ENCODE results near the gene CLEC10A.
"Not testable (repeated sequence)": the region's sequence is repeated elsewhere in the genome, so short reads cannot be mapped to it uniquely, and the experiment has no call there.

CLEC10A gene

GRCh38 chr17:7048968-7049367, 31.1 kb downstream of the CLEC10A start:
- Histone ChIP-seq H3K36me3 (ENCODE audit: insufficient read depth, insufficient read length, low read length) (no peaks in the 10 kb centered on the region), H3K4me3 (ENCODE audit: insufficient read length, low read depth) (no peak overlapping the region), H3K4me1 (ENCODE audit: insufficient read depth, insufficient read length) (peaks cover 4% of the 10 kb centered on the region), H3K27me3 (ENCODE audit: insufficient read depth, insufficient read length) (peaks cover 3% of the 10 kb centered on the region), H3K9ac (ENCODE audit: insufficient read length, low read depth) (no peak overlapping the region), H3K9me3 (ENCODE audit: insufficient read depth, low read length) (no peaks in the 10 kb centered on the region)
- DNase-seq (ENCODE audit: low read depth, low spot score), result no peak
- TF ChIP-seq ZNF274 (IDR thresholded peaks at IDR 0.05; ENCODE audit: low read depth, low read length), result no peak
- TF ChIP-seq YY1 (IDR thresholded peaks at IDR 0.05; ENCODE audit: insufficient read depth, insufficient read length), result no peak
- TF ChIP-seq SUZ12 (IDR thresholded peaks at IDR 0.05; ENCODE audit: extremely low read depth, insufficient read depth, insufficient read length), result no peak

- DNase-seq (ENCODE audit: low read depth, low spot score), result no peak
- no peak overlapping the region for H3K4me3 ChIP-seq (ENCODE audit: insufficient read length, low read depth)
- no peaks in the 10 kb centered on the region for H3K9me3 ChIP-seq (ENCODE audit: insufficient read depth, low read length)
- H3K27me3 ChIP-seq (ENCODE audit: insufficient read depth, insufficient read length), result peaks cover 10% of the 10 kb centered on the region
- peaks cover 4% of the 10 kb centered on the region for H3K4me1 ChIP-seq (ENCODE audit: insufficient read depth, insufficient read length)
- H3K36me3 ChIP-seq (ENCODE audit: insufficient read depth, insufficient read length, low read length), result no peaks in the 10 kb centered on the region
- TF ChIP-seq ZNF274 (IDR thresholded peaks at IDR 0.05; ENCODE audit: low read depth, low read length) (no peak), YY1 (IDR thresholded peaks at IDR 0.05; ENCODE audit: insufficient read depth, insufficient read length) (no peak), SUZ12 (IDR thresholded peaks at IDR 0.05; ENCODE audit: extremely low read depth, insufficient read depth, insufficient read length) (no peak)
- no peak overlapping the region for H3K9ac ChIP-seq (ENCODE audit: insufficient read length, low read depth)
Observed at GRCh38 chr17:7047566-7047965, 32.5 kb downstream of the CLEC10A start.

- not testable (repeated sequence) for DNase-seq (ENCODE audit: low read depth, low spot score); H3K4me1 ChIP-seq (ENCODE audit: insufficient read depth, insufficient read length); H3K36me3 ChIP-seq (ENCODE audit: insufficient read depth, insufficient read length, low read length); H3K9ac ChIP-seq (ENCODE audit: insufficient read length, low read depth); H3K4me3 ChIP-seq (ENCODE audit: insufficient read length, low read depth); H3K9me3 ChIP-seq (ENCODE audit: insufficient read depth, low read length)
- H3K27me3 ChIP-seq (ENCODE audit: insufficient read depth, insufficient read length), result peaks cover 10% of the 10 kb centered on the region
Observed at GRCh38 chr17:7046725-7047397, 33.2 kb downstream of the CLEC10A start.

DNA sequence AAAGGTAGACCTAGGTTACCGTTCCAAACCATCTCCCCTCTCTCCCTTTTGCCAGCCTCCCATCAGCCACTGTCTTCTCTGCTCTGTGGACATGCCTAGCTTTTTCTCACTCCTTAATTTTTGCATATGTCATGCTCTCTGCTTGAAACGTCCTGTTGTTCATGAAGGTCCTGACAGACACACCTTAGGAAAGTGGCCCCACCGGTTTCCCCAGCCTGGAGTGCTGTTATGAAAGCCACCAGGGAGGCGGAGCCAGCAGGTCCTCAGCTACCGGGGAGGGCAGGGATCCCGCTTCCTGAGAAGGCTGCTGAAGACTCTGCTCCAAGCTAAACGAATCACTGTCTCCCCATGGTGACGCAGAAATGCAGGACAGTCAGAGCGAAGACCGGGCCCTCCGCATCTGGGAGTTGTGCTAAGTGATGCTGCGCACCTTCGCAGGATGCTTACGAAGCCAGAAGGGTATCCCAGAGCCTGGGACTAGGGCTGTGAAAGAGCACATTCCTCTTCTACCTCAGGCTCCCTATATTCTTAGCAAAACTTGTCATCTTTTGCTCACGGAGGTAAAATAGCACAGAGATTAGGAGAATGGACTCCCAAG, 33.8 kb downstream of the CLEC10A start:
- Histone ChIP-seq H3K9me3 (ENCODE audit: insufficient read depth, low read length) (no peaks in the 10 kb centered on the region), H3K4me3 (ENCODE audit: insufficient read length, low read depth) (no peak overlapping the region), H3K36me3 (ENCODE audit: insufficient read depth, insufficient read length, low read length) (no peaks in the 10 kb centered on the region), H3K9ac (ENCODE audit: insufficient read length, low read depth) (no peak overlapping the region), H3K27me3 (ENCODE audit: insufficient read depth, insufficient read length) (peaks cover 10% of the 10 kb centered on the region), H3K4me1 (ENCODE audit: insufficient read depth, insufficient read length) (peaks cover 6% of the 10 kb centered on the region)
- DNase-seq (ENCODE audit: low read depth, low spot score), result no peak
- no peak for TF ChIP-seq ZNF274 (IDR thresholded peaks at IDR 0.05; ENCODE audit: low read depth, low read length)
- TF ChIP-seq YY1 (IDR thresholded peaks at IDR 0.05; ENCODE audit: insufficient read depth, insufficient read length), result no peak
- TF ChIP-seq SUZ12 (IDR thresholded peaks at IDR 0.05; ENCODE audit: extremely low read depth, insufficient read depth, insufficient read length), result no peak

DNA sequence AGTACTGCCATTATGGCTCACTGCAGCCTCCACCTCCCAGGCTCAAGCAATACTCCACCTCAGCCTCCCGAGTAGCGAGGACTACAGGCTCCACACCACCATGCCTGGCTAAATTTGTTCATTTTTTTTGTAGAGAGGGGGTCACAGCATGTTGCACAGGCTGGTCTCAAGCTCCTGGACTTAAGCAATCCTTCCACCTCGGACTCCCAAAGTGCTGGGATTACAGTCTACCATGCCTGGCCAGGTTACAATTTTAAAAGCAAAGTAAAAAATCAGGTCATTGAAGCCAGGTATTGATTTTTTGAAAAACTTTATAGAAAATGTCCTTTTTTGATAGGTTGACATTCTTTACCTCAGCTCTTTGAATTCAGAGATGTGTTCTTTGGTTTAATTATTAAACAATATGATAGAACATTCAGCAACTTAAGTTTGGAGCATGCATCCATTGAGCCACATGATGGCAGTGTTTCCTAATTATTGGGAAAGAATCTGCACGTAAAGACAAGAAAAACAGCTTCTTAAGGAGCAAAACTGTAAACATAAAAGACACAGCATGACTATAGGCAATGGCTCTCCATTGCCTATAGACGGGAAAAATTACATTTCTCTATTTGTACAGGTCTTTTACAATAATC, 34.4 kb downstream of the CLEC10A start:
- TF ChIP-seq SUZ12 (IDR thresholded peaks at IDR 0.05; ENCODE audit: extremely low read depth, insufficient read depth, insufficient read length) (no peak), YY1 (IDR thresholded peaks at IDR 0.05; ENCODE audit: insufficient read depth, insufficient read length) (no peak), ZNF274 (IDR thresholded peaks at IDR 0.05; ENCODE audit: low read depth, low read length) (no peak)
- H3K4me1 ChIP-seq (ENCODE audit: insufficient read depth, insufficient read length), result peaks cover 6% of the 10 kb centered on the region
- H3K27me3 ChIP-seq (ENCODE audit: insufficient read depth, insufficient read length), result peaks cover 10% of the 10 kb centered on the region
- H3K4me3 ChIP-seq (ENCODE audit: insufficient read length, low read depth), result no peak overlapping the region
- H3K36me3 ChIP-seq (ENCODE audit: insufficient read depth, insufficient read length, low read length), result no peaks in the 10 kb centered on the region
- peak; percentile 39 for DNase-seq (ENCODE audit: low read depth, low spot score)
- no peaks in the 10 kb centered on the region for H3K9me3 ChIP-seq (ENCODE audit: insufficient read depth, low read length)
- H3K9ac ChIP-seq (ENCODE audit: insufficient read length, low read depth), result no peak overlapping the region

GRCh38 chr17:7043497-7044198, 36.4 kb downstream of the CLEC10A start, which contains the start of gene SLC16A11:
Gene SLC16A11, minus strand, starts transcription at chr17:7044092. Its CDS starts 579 bp downstream, at chr17:7043513.
- H3K9ac ChIP-seq (ENCODE audit: insufficient read length, low read depth), result peak within 1 kb of the TSS; percentile 72
- TF ChIP-seq SUZ12 (IDR thresholded peaks at IDR 0.05; ENCODE audit: extremely low read depth, insufficient read depth, insufficient read length) (no peak), ZNF274 (IDR thresholded peaks at IDR 0.05; ENCODE audit: low read depth, low read length) (no peak), YY1 (IDR thresholded peaks at IDR 0.05; ENCODE audit: insufficient read depth, insufficient read length) (no peak)
- peaks cover 10% of the 10 kb centered on the region for H3K27me3 ChIP-seq (ENCODE audit: insufficient read depth, insufficient read length)
- DNase-seq (ENCODE audit: low read depth, low spot score), result no peak
- H3K9me3 ChIP-seq (ENCODE audit: insufficient read depth, low read length), result no peaks in the 10 kb centered on the region
- H3K4me3 ChIP-seq (ENCODE audit: insufficient read length, low read depth), result peak within 1 kb of the TSS; percentile 59
- H3K4me1 ChIP-seq (ENCODE audit: insufficient read depth, insufficient read length), result peaks cover 7% of the 10 kb centered on the region
- H3K36me3 ChIP-seq (ENCODE audit: insufficient read depth, insufficient read length, low read length), result no peaks in the 10 kb centered on the region

GRCh38 chr17:7043182-7043496, 36.9 kb downstream of the CLEC10A start:
- Histone ChIP-seq H3K4me3 (ENCODE audit: insufficient read length, low read depth) (peak overlapping the region; percentile 59), H3K9ac (ENCODE audit: insufficient read length, low read depth) (peak overlapping the region; percentile 72), H3K4me1 (ENCODE audit: insufficient read depth, insufficient read length) (peaks cover 12% of the 10 kb centered on the region), H3K9me3 (ENCODE audit: insufficient read depth, low read length) (no peaks in the 10 kb centered on the region), H3K36me3 (ENCODE audit: insufficient read depth, insufficient read length, low read length) (no peaks in the 10 kb centered on the region), H3K27me3 (ENCODE audit: insufficient read depth, insufficient read length) (peaks cover 10% of the 10 kb centered on the region)
- no peak for DNase-seq (ENCODE audit: low read depth, low spot score)
- TF ChIP-seq YY1 (IDR thresholded peaks at IDR 0.05; ENCODE audit: insufficient read depth, insufficient read length), result no peak
- no peak for TF ChIP-seq ZNF274 (IDR thresholded peaks at IDR 0.05; ENCODE audit: low read depth, low read length)
- no peak for TF ChIP-seq SUZ12 (IDR thresholded peaks at IDR 0.05; ENCODE audit: extremely low read depth, insufficient read depth, insufficient read length)

All from NT2/D1 (cell line).